C4-2B (cell line): ENCODE data around the gene NUP98.

ENCODE experiments used
- CTCF ChIP-seq: fragments of 450-650 bp; conservative IDR thresholded peaks from 2 replicates; pipeline ENCODE4 v1.5.1; 2017; ENCODE audit warnings: mild to moderate bottlenecking
- ZFX ChIP-seq: fragments of 450-650 bp; IDR thresholded peaks from 2 replicates; pipeline ENCODE4 v1.6.1; 2017

- TF ChIP-seq CTCF, result no peak
- no peak for TF ChIP-seq ZFX
Measured at GRCh38 chr11:3700410-3700809, 96.9 kb downstream of the NUP98 start.
